NCI-H1092 (cell line): ENCODE measurements around the gene TSPAN13.

Experiments
- DNase-seq: peaks from one replicate; lab custom pipeline; 2025; lab: John Stamatoyannopoulos, UW

The TSPAN13 gene

GRCh38 chr7:16774986-16775385 lies 21.4 kb downstream of the TSPAN13 start:
- DNase-seq = no peak

DNA sequence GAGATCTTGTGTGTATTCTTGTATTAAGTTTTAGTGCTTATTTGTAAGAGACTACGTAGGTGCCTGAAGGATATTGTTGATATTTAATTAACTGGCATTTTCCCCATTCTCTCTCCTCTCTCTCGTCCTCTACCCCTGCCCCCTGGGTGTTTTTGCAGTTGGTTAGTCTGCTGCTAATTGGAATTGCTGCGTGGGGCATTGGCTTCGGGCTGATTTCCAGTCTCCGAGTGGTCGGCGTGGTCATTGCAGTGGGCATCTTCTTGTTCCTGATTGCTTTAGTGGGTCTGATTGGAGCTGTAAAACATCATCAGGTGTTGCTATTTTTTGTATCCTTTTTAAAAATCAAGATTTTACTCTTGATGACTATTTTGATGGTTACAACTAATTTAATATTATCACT lies 22.5 kb downstream of the TSPAN13 start:
- no peak for DNase-seq

GRCh38 chr7:16778476-16778875 lies 24.9 kb downstream of the TSPAN13 start:
- no peak for DNase-seq

DNA sequence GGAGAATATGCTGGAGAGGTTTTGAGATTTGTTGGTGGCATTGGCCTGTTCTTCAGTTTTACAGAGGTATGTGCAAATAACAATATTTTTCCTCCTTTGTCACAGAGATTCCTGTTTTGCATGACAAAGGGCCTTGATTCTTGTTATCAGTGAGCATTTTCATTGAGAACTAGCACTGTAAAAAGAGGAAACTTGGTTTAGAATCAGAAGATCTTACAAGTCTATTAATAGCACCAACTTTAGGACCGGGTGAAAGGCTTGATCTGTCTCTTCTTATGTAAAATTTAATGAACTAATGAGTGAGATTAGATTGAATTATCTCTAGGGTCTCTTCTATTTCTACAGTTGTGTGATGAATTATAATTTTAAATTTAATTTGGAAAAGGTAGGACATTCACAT lies 25.5 kb downstream of the TSPAN13 start:
- DNase-seq = no peak

DNA sequence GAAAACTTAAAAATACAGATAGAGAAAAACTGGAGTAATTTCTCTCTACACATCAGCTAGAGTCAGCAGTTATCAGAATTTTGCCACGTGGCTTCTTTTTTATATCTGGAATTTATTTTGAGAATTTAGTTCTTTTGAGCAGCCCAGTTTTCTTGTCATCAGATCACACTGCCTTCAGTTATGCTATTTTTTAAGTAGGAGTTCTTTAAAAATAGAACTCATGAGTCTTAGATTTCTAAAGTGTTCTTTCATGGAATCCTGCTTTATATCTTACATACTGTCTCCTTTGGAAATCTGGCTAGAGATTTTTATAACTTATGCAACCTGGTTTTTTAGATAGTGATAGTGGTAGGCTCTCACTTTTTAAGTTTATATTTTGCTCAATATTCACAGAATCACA lies 27.0 kb downstream of the TSPAN13 start:
- no peak for DNase-seq

DNA sequence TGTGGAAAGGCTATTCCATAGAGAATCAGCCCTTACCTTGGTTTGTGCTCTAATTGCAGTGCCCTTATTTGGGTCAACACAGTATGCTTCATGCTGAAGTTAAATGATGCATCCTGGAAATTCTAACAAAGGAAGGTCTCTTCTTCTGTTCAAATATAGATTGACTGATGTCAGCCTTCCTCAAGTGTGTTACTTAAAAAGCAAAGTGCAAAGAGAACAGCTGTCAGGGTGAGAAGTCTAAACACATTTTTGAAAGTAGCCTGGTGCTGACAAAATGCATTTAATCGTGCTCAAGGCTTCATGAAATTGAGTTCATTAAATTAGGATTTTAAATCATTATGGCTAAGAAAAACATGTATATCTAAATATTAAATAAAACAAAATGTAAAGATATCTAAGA lies 31.8 kb downstream of the TSPAN13 start:
- DNase-seq = no peak

- DNase-seq = no peak
Observed at GRCh38 chr7:16785846-16786245, 32.3 kb downstream of the TSPAN13 start.

DNA sequence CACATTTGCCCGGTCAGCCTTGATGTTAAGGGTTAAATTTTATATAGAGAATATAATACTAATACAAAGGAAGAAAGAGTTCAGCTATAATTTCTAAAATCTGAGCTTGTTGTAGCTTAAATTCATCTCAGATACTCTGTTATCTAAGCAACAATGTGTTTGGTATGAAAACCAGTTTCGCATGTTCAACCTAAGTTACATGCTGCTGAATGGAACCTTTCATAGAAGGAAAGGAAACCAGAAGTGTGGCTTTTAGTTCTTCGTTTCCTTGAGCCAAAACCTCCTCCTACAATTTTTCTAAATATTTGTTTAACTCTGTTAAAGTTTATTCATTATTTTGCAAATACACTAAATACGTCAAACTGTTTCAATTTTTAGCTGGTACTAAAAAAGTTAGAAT lies 32.7 kb downstream of the TSPAN13 start:
- no peak for DNase-seq

DNA sequence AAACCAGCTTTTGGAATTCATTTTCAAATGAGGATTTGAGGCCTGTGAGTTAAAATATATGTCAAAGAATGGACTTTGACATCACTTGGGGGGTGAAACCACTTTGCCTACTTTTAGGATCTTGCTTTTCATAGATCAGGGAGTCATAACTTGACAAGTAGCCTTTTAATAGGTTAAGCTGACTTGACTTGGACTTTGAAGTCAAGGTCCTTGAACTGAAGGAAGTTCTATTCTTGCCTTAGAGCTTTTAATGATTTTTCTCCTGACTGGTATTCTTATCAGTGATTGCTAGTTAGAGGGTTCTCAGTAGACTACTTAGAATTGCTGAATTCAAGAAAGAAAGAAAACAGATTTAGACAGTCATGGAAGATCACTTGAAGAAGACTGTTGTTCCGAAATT lies 33.6 kb downstream of the TSPAN13 start:
- no peak for DNase-seq

- DNase-seq = no peak
Observed at GRCh38 chr7:16791071-16791470, 37.5 kb downstream of the TSPAN13 start.

DNA sequence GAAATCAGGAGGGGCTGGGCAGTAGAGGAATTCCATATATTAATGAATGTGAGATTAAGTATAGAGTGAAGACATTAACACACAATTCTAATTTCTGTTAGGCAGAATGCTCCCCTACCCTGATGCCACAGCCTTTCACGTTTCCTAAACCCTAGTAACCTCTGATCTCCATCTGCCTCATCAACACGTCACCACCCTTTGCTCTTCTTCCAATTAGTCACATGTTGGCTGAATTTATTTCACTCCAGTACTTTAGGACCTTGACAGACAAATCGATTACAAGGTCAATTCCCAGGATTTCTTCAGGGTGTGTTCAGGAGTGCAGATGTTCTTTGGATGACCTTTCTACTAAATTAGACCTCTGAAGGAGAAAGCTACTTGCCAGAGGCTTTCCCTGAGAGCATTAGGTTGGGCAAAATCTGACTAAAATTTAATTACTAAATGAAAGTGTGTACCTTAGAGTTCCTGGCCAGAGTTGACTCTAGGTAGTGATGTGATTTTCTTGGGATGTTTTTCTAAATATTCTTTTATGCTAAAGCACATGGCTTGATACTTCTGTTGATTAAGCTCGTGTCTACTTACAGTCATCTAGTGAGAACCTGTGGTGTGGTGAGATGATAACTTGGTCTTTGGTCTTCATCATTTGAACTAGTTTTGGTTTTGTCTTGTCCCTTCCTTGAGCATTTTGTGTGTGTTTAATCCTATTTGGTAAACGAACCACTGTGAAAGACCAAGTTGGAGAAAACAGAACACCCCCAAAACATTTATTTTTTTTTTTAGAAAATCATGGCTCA lies 38.5 kb downstream of the TSPAN13 start:
- DNase-seq = no peak

- no peak for DNase-seq
Observed at GRCh38 chr7:16794986-16795385, 41.4 kb downstream of the TSPAN13 start.

GRCh38 chr7:16795624-16796023 lies 42.1 kb downstream of the TSPAN13 start:
- DNase-seq = peak; percentile 19

- DNase-seq = peak; percentile 21
Observed at GRCh38 chr7:16801111-16801542, 47.6 kb downstream of the TSPAN13 start.

- no peak for DNase-seq
Observed at GRCh38 chr7:16801579-16801978, 48.0 kb downstream of the TSPAN13 start.

DNA sequence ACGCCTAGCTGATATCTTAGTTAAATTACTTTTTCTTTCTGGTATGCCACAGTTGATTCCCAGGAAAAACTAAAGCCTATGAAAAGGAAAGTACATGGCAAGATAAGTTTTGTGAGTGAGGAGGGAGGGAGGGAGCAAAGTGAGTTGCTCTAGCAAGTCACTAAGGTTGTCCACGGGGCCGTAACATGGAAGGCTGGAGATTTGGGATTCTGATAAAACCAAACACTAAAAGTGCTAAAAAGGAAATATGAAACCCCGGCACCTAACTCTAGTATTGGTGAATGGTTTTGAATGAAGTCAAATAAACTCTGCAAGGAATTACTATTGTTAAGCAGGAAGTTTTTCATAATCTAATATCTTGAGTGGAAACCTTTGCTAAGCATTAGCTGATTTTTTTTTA lies 49.6 kb downstream of the TSPAN13 start:
- DNase-seq = no peak

- no peak for DNase-seq
Observed at GRCh38 chr7:16803881-16804673, 50.5 kb downstream of the TSPAN13 start.

GRCh38 chr7:16804674-16805439 lies 51.3 kb downstream of the TSPAN13 start, which contains the start of gene AGR2:
AGR2 (minus strand) TSS chr7:16804999; CDS start chr7:16801796, 3,203 bp downstream.
- DNase-seq = no peak

- no peak for DNase-seq
Observed at GRCh38 chr7:16805441-16805840, 51.9 kb downstream of the TSPAN13 start.

- DNase-seq = no peak
Observed at GRCh38 chr7:16810112-16810511, 56.6 kb downstream of the TSPAN13 start.

DNA sequence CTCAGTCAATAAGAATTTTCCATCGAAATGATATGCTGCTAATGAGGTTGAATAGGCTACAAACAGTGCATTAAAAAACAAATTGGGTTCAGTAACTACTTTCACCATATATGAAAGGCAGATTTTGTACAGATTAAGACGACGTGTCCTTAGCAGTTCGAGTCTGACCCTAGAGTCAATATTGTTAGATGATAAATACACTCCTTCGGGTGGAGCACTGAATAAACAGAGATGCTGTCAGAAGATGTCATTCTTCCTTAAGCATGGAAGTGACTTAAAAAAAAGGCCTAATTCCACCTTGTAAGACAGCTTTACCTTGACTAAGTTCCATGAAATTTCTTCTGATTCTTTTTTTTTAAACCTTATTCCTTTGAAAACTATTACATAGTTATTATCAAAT lies 57.0 kb downstream of the TSPAN13 start:
- DNase-seq = no peak

- DNase-seq = no peak
Observed at GRCh38 chr7:16811551-16811950, 58.0 kb downstream of the TSPAN13 start.
